Activated CD8-positive, alpha-beta T cell treated with anti-CD3 and anti-CD28 coated beads for 36 hours (primary cell): Measurements from ENCODE around the gene MFAP3. TPM values are rescaled to one million over a fixed set of nuclear protein-coding genes. Genes with fewer than 3 reads are reported as not detected.

Source experiments
- ATAC-seq: fragments of 200-7000 bp; cut with Tn5 transposase; one replicate; pipeline ENCODE4 v1.10.0; 2021; ENCODE audit warnings: mild to moderate bottlenecking, moderate library complexity
- CTCF ChIA-PET: fragments of 350-600 bp; sonication (Branson Sonifier 250); formaldehyde crosslinking; loops from one replicate; lab custom pipeline; 2021; ENCODE audit warnings: antibody characterized with exemption; lab: Charles Lee
- POLR2A ChIA-PET: fragments of 350-600 bp; sonication (Branson Sonifier 250); formaldehyde crosslinking; loops from one replicate; lab custom pipeline; 2021; ENCODE audit warnings: antibody characterized with exemption; lab: Charles Lee
- DNase-seq: peaks from one replicate; pipeline ENCODE4 v3.0.0-alpha.2; 2020
- H3K27ac Mint-ChIP-seq: one replicate; pipeline ENCODE4 v1.8.0; 2021; ENCODE audit warnings: mild to moderate bottlenecking, mixed read lengths
- H3K27me3 Mint-ChIP-seq: one replicate; pipeline ENCODE4 v1.8.0; 2021; ENCODE audit warnings: mixed read lengths
- H3K36me3 Mint-ChIP-seq: one replicate; pipeline ENCODE4 v1.8.0; 2021; ENCODE audit warnings: low read depth, mixed read lengths
- H3K4me1 Mint-ChIP-seq: one replicate; pipeline ENCODE4 v1.8.0; 2021; ENCODE audit warnings: low read depth, mixed read lengths
- H3K4me3 Mint-ChIP-seq: one replicate; pipeline ENCODE4 v1.8.0; 2021; ENCODE audit warnings: mild to moderate bottlenecking, moderate library complexity, mixed read lengths
- H3K9me3 Mint-ChIP-seq: one replicate; pipeline ENCODE4 v1.8.0; 2021; ENCODE audit warnings: mixed read lengths
- CTCF ChIP-seq: fragments of 200-600 bp; IDR thresholded peaks from one replicate; pipeline ENCODE4 v1.8.0; 2022; ENCODE audit warnings: antibody characterized with exemption, mild to moderate bottlenecking
- intact Hi-C: fragments of 100-400 bp; cut with micrococcal nuclease; formaldehyde crosslinking; loops from one replicate; pipeline ENCODE4 v1.10.0; 2022
- total RNA-seq, 2 experiments: library from RNA; stranded (reverse); gene quantifications; one replicate each; pipeline ENCODE4 v1.2.3, GENCODE V29; 2021

The MFAP3 gene
- total RNA-seq, 2 experiments from 2014 or later: 10.0 to 12.1 TPM

GRCh38 chr5:154101184-154101583 is 62.4 kb downstream of the MFAP3 start:
- no peak for ATAC-seq
- Mint-ChIP-seq H3K27me3 (peaks cover 2% of the 10 kb centered on the region), H3K27ac (no peak overlapping the region), H3K4me3 (no peak overlapping the region), H3K9me3 (no peaks in the 10 kb centered on the region), H3K4me1 (no peaks in the 10 kb centered on the region), H3K36me3 (no peaks in the 10 kb centered on the region)
- no peak for DNase-seq
- intact Hi-C loops: no loop called here
- ChIA-PET POLR2A (interaction anchor here (1.5 kb wide), 1 partner anchor 16 kb away, joined by 3 read pairs; no protein-coding TSS in a partner anchor), CTCF (no interaction called here)
- TF ChIP-seq CTCF: no peak

- ATAC-seq: no peak
Measured at GRCh38 chr5:154103233-154103632, 64.5 kb downstream of the MFAP3 start.

More at GRCh38 chr5:154103233-154103632, 64.5 kb downstream of the MFAP3 start:
- ChIA-PET CTCF (interaction anchor here (1.1 kb wide), 1 partner anchor 31 kb away, joined by 5 read pairs; no protein-coding TSS in a partner anchor), POLR2A (no interaction called here)
- Mint-ChIP-seq H3K4me1 (no peaks in the 10 kb centered on the region), H3K27me3 (peaks cover 6% of the 10 kb centered on the region), H3K27ac (no peak overlapping the region), H3K9me3 (no peaks in the 10 kb centered on the region), H3K36me3 (no peaks in the 10 kb centered on the region), H3K4me3 (no peak overlapping the region)
- DNase-seq: no peak
- no peak for TF ChIP-seq CTCF
- intact Hi-C loops: no loop called here

Other genes starting within 250 kb of the MFAP3 start
- gene FAM114A2, start 57 bp upstream of the MFAP3 start, total RNA-seq: 10 to 100 TPM; 25.6 to 26.9 TPM
- gene GALNT10, start 151.8 kb downstream of the MFAP3 start, total RNA-seq: 10 to 100 TPM; 12.9 to 15.2 TPM